Measurements from ENCODE around the gene AOC3. TPM values are rescaled to one million over a fixed set of nuclear protein-coding genes. Genes with fewer than 3 reads are reported as not detected.

Gene AOC3
- polyA plus RNA-seq, 3 donors, result 0.85 TPM; not detected in 2

- intact Hi-C loops (cut with micrococcal nuclease), result no loop called here
- H3K36me3 Mint-ChIP-seq, result peaks cover 76 to 98% of the 10 kb centered on the region in 2 donors
- WGBS (ENCODE audit: insufficient coverage), result 60% methylated on average over 1 of the region's 1 CpG
Observed at GRCh38 chr17:42817866-42818265, 33.1 kb upstream of the AOC3 start.

GRCh38 chr17:42818379-42818778, 32.6 kb upstream of the AOC3 start:
- no peak for DNase-seq
- H3K9me3 ChIP-seq (replicated peaks in 1 of 2; ENCODE audit: control insufficient read depth in 1 of 2, insufficient read depth in 1 of 2, low read length in 2 of 2), result no peaks in the 10 kb centered on the region
- no peak overlapping the region for H3K9ac ChIP-seq (ENCODE audit: insufficient read depth, low read length, poor library complexity, severe bottlenecking)
- 95% methylated on average over 3 of the region's 5 CpGs for WGBS (ENCODE audit: insufficient coverage)
- intact Hi-C loops (cut with micrococcal nuclease), result no loop called here
- no peak overlapping the region for H3K4me2 ChIP-seq (replicated peaks; ENCODE audit: extremely low read depth, low read length, poor library complexity, severe bottlenecking)
- H3K4me3 ChIP-seq (replicated peaks in 1 of 3; ENCODE audit: low read depth in 2 of 3, low read length in 3 of 3), result no peak overlapping the region
- H3K79me2 ChIP-seq (ENCODE audit: insufficient read depth, low read length), result peaks cover 26% of the 10 kb centered on the region
- no peak for TF ChIP-seq CTCF (IDR thresholded peaks at IDR 0.05)
- Mint-ChIP-seq H3K36me3 (peaks cover 76 to 93% of the 10 kb centered on the region in 2 donors), H3K9me3 (no peaks in the 10 kb centered on the region), H3K4me1 (peaks cover 4% of the 10 kb centered on the region), H3K27ac (peak overlapping the region in 2 of 7 donors; percentile 7 to 54), H3K4me3 (no peak overlapping the region), H3K27me3 (ENCODE audit: low read depth in 3 of 3) (peaks cover 0 to 2% (median 0%) of the 10 kb centered on the region in 3 donors)
- no peaks in the 10 kb centered on the region for H3K27me3 ChIP-seq (ENCODE audit: control insufficient read depth in 2 of 2, insufficient read depth in 2 of 2, low read length in 2 of 2)
- peaks cover 4 to 10% of the 10 kb centered on the region in 2 donors for H3K4me1 ChIP-seq (ENCODE audit: control insufficient read depth in 1 of 2, insufficient read depth in 2 of 2, low read length in 2 of 2)
- peaks cover 80 to 90% of the 10 kb centered on the region in 2 donors for H3K36me3 ChIP-seq (replicated peaks in 1 of 2; ENCODE audit: control insufficient read depth in 1 of 2, insufficient read depth in 2 of 2, low read length in 2 of 2)
- H2AFZ ChIP-seq (ENCODE audit: insufficient read depth, low read depth, low read length, poor library complexity, severe bottlenecking), result no peak overlapping the region
- H3K27ac ChIP-seq (ENCODE audit: low read depth in 1 of 2, low read length in 2 of 2), result no peak overlapping the region
- peaks cover 13% of the 10 kb centered on the region for H4K20me1 ChIP-seq (ENCODE audit: insufficient read depth, low read length)

More at GRCh38 chr17:42817866-42818265, 33.1 kb upstream of the AOC3 start:
- H2AFZ ChIP-seq (ENCODE audit: insufficient read depth, low read depth, low read length, poor library complexity, severe bottlenecking), result no peak overlapping the region
- H3K4me2 ChIP-seq (replicated peaks; ENCODE audit: extremely low read depth, low read length, poor library complexity, severe bottlenecking), result no peak overlapping the region
- H3K4me1 ChIP-seq (ENCODE audit: control insufficient read depth in 1 of 2, insufficient read depth in 2 of 2, low read length in 2 of 2), result peaks cover 0 to 4% of the 10 kb centered on the region in 2 donors
- Mint-ChIP-seq H3K27ac (peak overlapping the region in 2 of 7 donors; percentile 40 to 54), H3K27me3 (ENCODE audit: low read depth in 3 of 3) (peaks cover 0 to 2% (median 0%) of the 10 kb centered on the region in 3 donors), H3K4me1 (no peaks in the 10 kb centered on the region), H3K9me3 (no peaks in the 10 kb centered on the region), H3K4me3 (no peak overlapping the region)
- H4K20me1 ChIP-seq (ENCODE audit: insufficient read depth, low read length), result peaks cover 13% of the 10 kb centered on the region
- H3K79me2 ChIP-seq (ENCODE audit: insufficient read depth, low read length), result peaks cover 21% of the 10 kb centered on the region
- TF ChIP-seq CTCF (IDR thresholded peaks at IDR 0.05), result no peak
- H3K27ac ChIP-seq (ENCODE audit: low read depth in 1 of 2, low read length in 2 of 2), result no peak overlapping the region
- H3K27me3 ChIP-seq (ENCODE audit: control insufficient read depth in 2 of 2, insufficient read depth in 2 of 2, low read length in 2 of 2), result no peaks in the 10 kb centered on the region
- no peak for DNase-seq
- H3K36me3 ChIP-seq (replicated peaks in 1 of 2; ENCODE audit: control insufficient read depth in 1 of 2, insufficient read depth in 2 of 2, low read length in 2 of 2), result peaks cover 80 to 95% of the 10 kb centered on the region in 2 donors
- no peak overlapping the region for H3K9ac ChIP-seq (ENCODE audit: insufficient read depth, low read length, poor library complexity, severe bottlenecking)
- H3K4me3 ChIP-seq (replicated peaks in 1 of 3; ENCODE audit: low read depth in 2 of 3, low read length in 3 of 3), result no peak overlapping the region
- no peaks in the 10 kb centered on the region for H3K9me3 ChIP-seq (replicated peaks in 1 of 2; ENCODE audit: control insufficient read depth in 1 of 2, insufficient read depth in 1 of 2, low read length in 2 of 2)

All from CD14-positive monocyte (primary cell).